Calu3 (cell line): ENCODE measurements around the gene APOBEC3C. TPM values are rescaled to one million over a fixed set of nuclear protein-coding genes. Genes with fewer than 3 reads are reported as not detected.
"Not testable (repeated sequence)": the region's sequence is repeated elsewhere in the genome, so short reads cannot be mapped to it uniquely, and the experiment has no call there.

Experiments used
- BruUV-seq: library from RNA; stranded (reverse); fragments of 400-500 nt; replicated peaks from 2 replicates; lab custom pipeline; 2021; lab: Mats Ljungman, UMichigan
- CTCF ChIA-PET: fragments of 300-600 bp; sonication (Branson Sonifier 250); formaldehyde crosslinking; loops from one replicate; lab custom pipeline; 2022; ENCODE audit warnings: antibody characterized with exemption; lab: Charles Lee
- DNase-seq: peaks from one replicate; pipeline ENCODE4 v3.0.0; 2022
- H3K27ac Mint-ChIP-seq: one replicate; pipeline ENCODE4 v1.8.0; 2022; ENCODE audit warnings: mixed read lengths; ENCODE audit not compliant: unreplicated experiment
- H3K27me3 Mint-ChIP-seq: one replicate; pipeline ENCODE4 v1.8.0; 2022; ENCODE audit warnings: mixed read lengths; ENCODE audit not compliant: unreplicated experiment
- H3K36me3 Mint-ChIP-seq: one replicate; pipeline ENCODE4 v1.8.0; 2022; ENCODE audit warnings: mild to moderate bottlenecking, moderate library complexity, mixed read lengths; ENCODE audit not compliant: insufficient read depth, unreplicated experiment
- H3K4me1 Mint-ChIP-seq: one replicate; pipeline ENCODE4 v1.8.0; 2022; ENCODE audit warnings: mild to moderate bottlenecking, low read depth, mixed read lengths; ENCODE audit not compliant: unreplicated experiment
- H3K4me3 Mint-ChIP-seq: one replicate; pipeline ENCODE4 v1.8.0; 2022; ENCODE audit warnings: mild to moderate bottlenecking, low read depth, moderate library complexity, mixed read lengths; ENCODE audit not compliant: unreplicated experiment
- H3K9me3 Mint-ChIP-seq: one replicate; pipeline ENCODE4 v1.8.0; 2022; ENCODE audit warnings: low read depth, mixed read lengths; ENCODE audit not compliant: unreplicated experiment
- CTCF ChIP-seq: fragments of 200-600 bp; IDR thresholded peaks from one replicate; pipeline ENCODE4 v1.8.0; 2022; ENCODE audit warnings: antibody characterized with exemption; ENCODE audit not compliant: unreplicated experiment
- intact Hi-C: fragments of 100-400 bp; cut with micrococcal nuclease; formaldehyde crosslinking; loops from one replicate; pipeline ENCODE4 v1.10.0; 2022; ENCODE audit not compliant: unreplicated experiment
- total RNA-seq: library from RNA; stranded (reverse); gene quantifications from 2 replicates; pipeline ENCODE4 v1.2.3, GENCODE V29; 2022

Gene APOBEC3C
- total RNA-seq, 1 experiment from 2014 or later, result 22.2 TPM

- H3K4me1 Mint-ChIP-seq, H3K9me3 Mint-ChIP-seq, intact Hi-C loops, BruUV-seq, H3K4me3 Mint-ChIP-seq, DNase-seq, H3K36me3 Mint-ChIP-seq, H3K27ac Mint-ChIP-seq, CTCF ChIA-PET, H3K27me3 Mint-ChIP-seq: not testable (repeated sequence)
Measured at GRCh38 chr22:39051844-39052495, 37.9 kb downstream of the APOBEC3C start.

GRCh38 chr22:39055658-39056057, 41.6 kb downstream of the APOBEC3C start:
- TF ChIP-seq CTCF, result no peak
- DNase-seq, result peak; percentile 26
- CTCF ChIA-PET, result interaction anchor here (0.7 to 1.0 kb wide), 2 partner anchors 11 to 186 kb away, joined by 3 to 4 read pairs; no protein-coding TSS in a partner anchor
- Mint-ChIP-seq H3K4me3 (no peak overlapping the region), H3K27me3 (no peaks in the 10 kb centered on the region), H3K36me3 (peaks cover 6% of the 10 kb centered on the region), H3K27ac (no peak overlapping the region), H3K4me1 (no peaks in the 10 kb centered on the region), H3K9me3 (no peaks in the 10 kb centered on the region)
- intact Hi-C loops, result loop anchor here (2.0 kb wide), 1 partner anchor 39 kb away; no protein-coding TSS in a partner anchor
- no TSS peak for BruUV-seq

DNA sequence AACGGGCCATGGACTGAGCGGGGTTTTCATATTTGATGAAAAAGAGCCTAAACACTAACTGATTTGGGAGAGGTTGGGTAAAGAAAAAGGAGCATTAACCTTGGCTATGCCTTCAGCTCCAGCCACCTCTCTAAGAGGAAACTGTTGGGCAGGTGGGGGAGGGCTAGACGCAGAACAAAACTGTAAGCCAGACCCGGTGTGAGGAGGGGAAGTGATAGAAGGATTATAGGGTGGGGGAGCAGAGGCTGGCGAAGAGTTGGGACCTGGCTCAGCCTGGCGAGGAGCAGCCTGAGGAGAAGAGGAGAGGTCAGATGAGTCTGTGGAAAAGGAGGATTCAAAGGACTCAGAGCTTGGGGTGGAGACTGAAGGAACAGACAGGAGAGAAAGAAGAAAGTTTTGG, 47.2 kb downstream of the APOBEC3C start:
- H3K36me3 Mint-ChIP-seq, H3K4me1 Mint-ChIP-seq, CTCF ChIA-PET, H3K9me3 Mint-ChIP-seq, DNase-seq, intact Hi-C loops, H3K27me3 Mint-ChIP-seq, H3K4me3 Mint-ChIP-seq, H3K27ac Mint-ChIP-seq, BruUV-seq: not testable (repeated sequence)

GRCh38 chr22:39061951-39062350, 47.9 kb downstream of the APOBEC3C start:
- DNase-seq, H3K4me1 Mint-ChIP-seq, H3K4me3 Mint-ChIP-seq, H3K27ac Mint-ChIP-seq, H3K9me3 Mint-ChIP-seq, H3K36me3 Mint-ChIP-seq, H3K27me3 Mint-ChIP-seq, CTCF ChIA-PET, intact Hi-C loops, BruUV-seq: not testable (repeated sequence)

DNA sequence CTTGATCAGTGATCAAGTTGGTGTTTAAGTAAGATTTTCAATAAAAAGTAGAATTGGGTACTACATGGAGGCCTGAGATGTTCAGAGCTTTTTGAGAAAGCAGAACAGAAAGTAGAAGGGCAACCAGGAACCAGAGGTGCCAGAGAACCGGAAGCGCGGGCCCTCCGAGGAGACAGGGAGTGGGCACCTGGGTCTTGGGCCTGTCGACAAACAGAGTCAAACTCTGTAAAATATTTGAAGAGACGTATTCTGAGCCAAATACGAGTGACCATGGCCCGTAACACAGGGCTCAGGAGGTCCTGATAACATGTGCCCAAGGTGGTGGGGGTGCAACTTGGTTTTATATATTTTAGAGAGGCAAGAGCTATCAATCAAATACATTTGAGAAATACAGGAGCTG, 49.8 kb downstream of the APOBEC3C start:
- DNase-seq, BruUV-seq, H3K36me3 Mint-ChIP-seq, H3K9me3 Mint-ChIP-seq, H3K4me1 Mint-ChIP-seq, H3K4me3 Mint-ChIP-seq, H3K27me3 Mint-ChIP-seq, intact Hi-C loops, CTCF ChIA-PET, H3K27ac Mint-ChIP-seq: not testable (repeated sequence)

- H3K4me3 Mint-ChIP-seq, H3K27ac Mint-ChIP-seq, H3K27me3 Mint-ChIP-seq, DNase-seq, BruUV-seq, H3K9me3 Mint-ChIP-seq, intact Hi-C loops, H3K36me3 Mint-ChIP-seq, H3K4me1 Mint-ChIP-seq: not testable (repeated sequence)
- CTCF ChIA-PET, result interaction anchor here (1.4 kb wide), 1 partner anchor 11 kb away, joined by 3 read pairs; no protein-coding TSS in a partner anchor
Measured at GRCh38 chr22:39066442-39067276, 52.6 kb downstream of the APOBEC3C start.
